OCI-LY7 (cell line): Measurements from ENCODE around the gene RNU6-7.

Experiments used
- EZH2phosphoT487 ChIP-seq: fragments of 200-600 bp; sonication (generic); IDR thresholded peaks from 2 replicates; pipeline ENCODE4 v1.6.1; 2018; ENCODE audit warnings: low read depth, borderline replicate concordance, mild to moderate bottlenecking, mixed run types, antibody characterized with exemption, low read length, moderate library complexity, mixed read lengths
- TF ChIP-seq, protein P1 (sequence below): fragments of 200-600 bp; sonication (generic); conservative IDR thresholded peaks from 2 replicates; pipeline ENCODE4 v1.5.1; 2014; ENCODE audit warnings: mild to moderate bottlenecking, antibody characterized with exemption, low read length, moderate library complexity, mixed read lengths

DNA sequence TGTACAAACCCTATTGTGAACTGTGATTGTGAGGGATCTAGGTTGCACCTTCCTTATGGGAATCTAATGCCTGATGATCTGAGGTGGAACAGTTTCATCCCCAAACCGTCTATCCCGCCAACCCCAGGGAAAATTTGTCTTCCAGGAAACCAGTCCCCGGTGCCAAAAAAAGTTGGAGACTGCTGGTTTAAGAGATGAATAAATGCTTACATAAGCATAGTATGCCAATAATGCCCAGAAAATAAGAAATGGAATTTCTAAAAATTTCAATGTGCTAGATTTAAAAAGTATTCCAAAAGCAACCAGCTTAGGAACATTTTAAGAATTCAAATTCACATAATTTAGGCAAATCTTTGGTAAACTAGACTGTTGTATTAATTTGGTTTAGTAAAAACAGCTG lies 6.6 kb downstream of the RNU6-7 start:
- no peak for TF ChIP-seq EZH2phosphoT487
- TF ChIP-seq, protein P1, sequence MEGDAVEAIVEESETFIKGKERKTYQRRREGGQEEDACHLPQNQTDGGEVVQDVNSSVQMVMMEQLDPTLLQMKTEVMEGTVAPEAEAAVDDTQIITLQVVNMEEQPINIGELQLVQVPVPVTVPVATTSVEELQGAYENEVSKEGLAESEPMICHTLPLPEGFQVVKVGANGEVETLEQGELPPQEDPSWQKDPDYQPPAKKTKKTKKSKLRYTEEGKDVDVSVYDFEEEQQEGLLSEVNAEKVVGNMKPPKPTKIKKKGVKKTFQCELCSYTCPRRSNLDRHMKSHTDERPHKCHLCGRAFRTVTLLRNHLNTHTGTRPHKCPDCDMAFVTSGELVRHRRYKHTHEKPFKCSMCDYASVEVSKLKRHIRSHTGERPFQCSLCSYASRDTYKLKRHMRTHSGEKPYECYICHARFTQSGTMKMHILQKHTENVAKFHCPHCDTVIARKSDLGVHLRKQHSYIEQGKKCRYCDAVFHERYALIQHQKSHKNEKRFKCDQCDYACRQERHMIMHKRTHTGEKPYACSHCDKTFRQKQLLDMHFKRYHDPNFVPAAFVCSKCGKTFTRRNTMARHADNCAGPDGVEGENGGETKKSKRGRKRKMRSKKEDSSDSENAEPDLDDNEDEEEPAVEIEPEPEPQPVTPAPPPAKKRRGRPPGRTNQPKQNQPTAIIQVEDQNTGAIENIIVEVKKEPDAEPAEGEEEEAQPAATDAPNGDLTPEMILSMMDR = no peak
